Activated CD4-positive, alpha-beta memory T cell treated with anti-CD3 and anti-CD28 coated beads, Interleukin-2, amount 10 ng/mL, durations not matched to agents 7 days and 5 days (primary cell): ENCODE data around the gene CHL1. TPM values are rescaled to one million over a fixed set of nuclear protein-coding genes. Genes with fewer than 3 reads are reported as not detected.

Source experiments
- CTCF ChIA-PET: fragments of 350-600 bp; sonication (Branson Sonifier 250); formaldehyde crosslinking; loops from one replicate; lab custom pipeline; 2021; ENCODE audit warnings: antibody characterized with exemption, inconsistent platforms; lab: Charles Lee
- POLR2A ChIA-PET: fragments of 350-600 bp; sonication (Branson Sonifier 250); formaldehyde crosslinking; loops from one replicate; lab custom pipeline; 2021; ENCODE audit warnings: antibody characterized with exemption; lab: Charles Lee
- DNase-seq: peaks from one replicate; pipeline ENCODE4 v3.0.0-alpha.2; 2020
- H3K27ac Mint-ChIP-seq: one replicate; pipeline ENCODE4 v1.8.0; 2021; ENCODE audit warnings: mild to moderate bottlenecking, mixed read lengths
- H3K27me3 Mint-ChIP-seq: one replicate; pipeline ENCODE4 v1.8.0; 2021; ENCODE audit warnings: mixed read lengths
- H3K36me3 Mint-ChIP-seq: one replicate; pipeline ENCODE4 v1.8.0; 2021; ENCODE audit warnings: low read depth, mixed read lengths
- H3K4me1 Mint-ChIP-seq: one replicate; pipeline ENCODE4 v1.8.0; 2021; ENCODE audit warnings: mixed read lengths
- H3K4me3 Mint-ChIP-seq: one replicate; pipeline ENCODE4 v1.8.0; 2021; ENCODE audit warnings: mild to moderate bottlenecking, mixed read lengths
- H3K9me3 Mint-ChIP-seq: one replicate; pipeline ENCODE4 v1.8.0; 2021; ENCODE audit warnings: mixed read lengths
- total RNA-seq, 2 experiments: library from RNA; stranded (reverse); gene quantifications; one replicate each; pipeline ENCODE4 v1.2.3, GENCODE V29; 2021

Gene CHL1, protein sequence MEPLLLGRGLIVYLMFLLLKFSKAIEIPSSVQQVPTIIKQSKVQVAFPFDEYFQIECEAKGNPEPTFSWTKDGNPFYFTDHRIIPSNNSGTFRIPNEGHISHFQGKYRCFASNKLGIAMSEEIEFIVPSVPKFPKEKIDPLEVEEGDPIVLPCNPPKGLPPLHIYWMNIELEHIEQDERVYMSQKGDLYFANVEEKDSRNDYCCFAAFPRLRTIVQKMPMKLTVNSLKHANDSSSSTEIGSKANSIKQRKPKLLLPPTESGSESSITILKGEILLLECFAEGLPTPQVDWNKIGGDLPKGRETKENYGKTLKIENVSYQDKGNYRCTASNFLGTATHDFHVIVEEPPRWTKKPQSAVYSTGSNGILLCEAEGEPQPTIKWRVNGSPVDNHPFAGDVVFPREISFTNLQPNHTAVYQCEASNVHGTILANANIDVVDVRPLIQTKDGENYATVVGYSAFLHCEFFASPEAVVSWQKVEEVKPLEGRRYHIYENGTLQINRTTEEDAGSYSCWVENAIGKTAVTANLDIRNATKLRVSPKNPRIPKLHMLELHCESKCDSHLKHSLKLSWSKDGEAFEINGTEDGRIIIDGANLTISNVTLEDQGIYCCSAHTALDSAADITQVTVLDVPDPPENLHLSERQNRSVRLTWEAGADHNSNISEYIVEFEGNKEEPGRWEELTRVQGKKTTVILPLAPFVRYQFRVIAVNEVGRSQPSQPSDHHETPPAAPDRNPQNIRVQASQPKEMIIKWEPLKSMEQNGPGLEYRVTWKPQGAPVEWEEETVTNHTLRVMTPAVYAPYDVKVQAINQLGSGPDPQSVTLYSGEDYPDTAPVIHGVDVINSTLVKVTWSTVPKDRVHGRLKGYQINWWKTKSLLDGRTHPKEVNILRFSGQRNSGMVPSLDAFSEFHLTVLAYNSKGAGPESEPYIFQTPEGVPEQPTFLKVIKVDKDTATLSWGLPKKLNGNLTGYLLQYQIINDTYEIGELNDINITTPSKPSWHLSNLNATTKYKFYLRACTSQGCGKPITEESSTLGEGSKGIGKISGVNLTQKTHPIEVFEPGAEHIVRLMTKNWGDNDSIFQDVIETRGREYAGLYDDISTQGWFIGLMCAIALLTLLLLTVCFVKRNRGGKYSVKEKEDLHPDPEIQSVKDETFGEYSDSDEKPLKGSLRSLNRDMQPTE (N-terminal part only)
- not detected for total RNA-seq

DNA sequence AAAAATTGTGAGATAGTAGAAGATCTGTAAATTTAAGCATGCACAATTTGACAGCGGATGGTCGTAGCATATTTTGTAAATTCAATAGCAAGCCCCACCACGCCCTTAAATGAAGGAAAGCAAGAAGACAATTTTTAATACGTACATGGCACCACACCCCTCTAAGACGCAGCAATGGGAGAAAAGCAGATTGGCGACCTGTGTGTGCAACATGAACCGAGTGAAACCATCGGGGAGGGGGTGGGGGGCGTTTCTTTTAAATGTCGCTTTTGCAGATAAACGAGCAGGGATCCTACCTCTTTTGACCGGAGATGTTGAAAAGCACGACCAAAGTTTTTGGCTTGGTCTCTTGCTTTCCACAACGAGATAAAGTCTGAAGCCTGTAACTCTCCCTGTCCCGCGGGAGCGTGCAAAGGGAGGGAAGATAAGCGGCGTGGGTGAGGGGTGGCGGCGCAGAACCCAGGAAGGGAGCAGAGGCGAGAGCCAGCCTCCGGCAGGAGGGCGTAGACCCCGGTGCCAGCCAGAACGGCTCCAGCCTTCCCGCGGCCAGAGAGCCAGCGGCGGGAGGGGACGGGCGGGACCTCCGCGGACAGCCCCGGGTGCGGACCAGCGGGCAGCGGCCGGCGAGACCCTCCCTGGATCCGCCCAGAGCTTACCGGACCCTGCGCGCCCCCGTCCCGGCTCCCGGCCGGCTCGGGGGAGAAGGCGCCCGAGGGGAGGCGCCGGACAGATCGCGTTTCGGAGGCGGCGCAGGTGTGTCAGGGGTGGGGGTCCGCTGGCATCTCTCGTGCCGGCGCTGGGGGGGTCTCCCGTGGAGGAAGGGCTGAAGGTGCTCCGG is at the start of gene CHL1:
Gene CHL1 (plus strand): TSS at position 453 of the 838 bp plus-strand sequence. CDS start 123,014 bp downstream, outside the sequence.
- Mint-ChIP-seq H3K4me3 (peak within 1 kb of the TSS; percentile 21), H3K27me3 (peaks cover 13% of the 10 kb centered on the region), H3K4me1 (peaks cover 3% of the 10 kb centered on the region), H3K36me3 (peaks cover 4% of the 10 kb centered on the region), H3K27ac (peak within 1 kb of the TSS; percentile 18), H3K9me3 (peaks cover 3% of the 10 kb centered on the region)
- ChIA-PET POLR2A (no interaction called here), CTCF (no interaction called here)
- DNase-seq: no peak

DNA sequence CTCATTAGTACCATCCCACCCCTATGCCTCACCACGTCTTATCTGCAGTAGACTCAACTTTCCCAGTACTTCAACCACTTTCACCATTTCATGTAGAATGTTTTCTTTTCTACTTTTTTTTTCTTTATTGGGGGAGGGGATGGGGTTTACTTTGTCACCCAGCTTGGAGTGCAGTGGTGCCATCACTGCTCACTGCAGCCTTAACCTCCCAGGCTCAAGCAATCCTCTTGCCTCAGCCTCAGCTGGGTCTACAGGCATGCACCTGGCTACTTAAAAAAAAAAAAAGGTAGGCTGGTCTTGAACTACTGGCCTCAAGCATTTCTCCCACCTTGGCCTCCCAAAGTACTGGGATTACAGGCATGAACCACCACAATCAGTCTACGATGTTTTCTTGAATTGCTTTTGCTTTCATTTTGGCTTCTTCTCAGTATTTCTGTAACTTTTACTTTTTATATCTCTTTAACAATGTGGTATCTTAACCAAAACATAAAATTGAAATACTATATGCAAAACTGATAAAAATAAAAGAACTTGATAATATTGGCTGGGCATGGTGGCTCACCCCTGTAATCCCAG is 44.9 kb upstream of the CHL1 start:
- H3K27me3 Mint-ChIP-seq: no peaks in the 10 kb centered on the region
- H3K9me3 Mint-ChIP-seq: no peaks in the 10 kb centered on the region
- CTCF ChIA-PET: no interaction called here
- H3K27ac Mint-ChIP-seq: no peak overlapping the region
- no peak overlapping the region for H3K4me3 Mint-ChIP-seq
- no peaks in the 10 kb centered on the region for H3K4me1 Mint-ChIP-seq
- no peak for DNase-seq
- no peaks in the 10 kb centered on the region for H3K36me3 Mint-ChIP-seq
- POLR2A ChIA-PET: no interaction called here

DNA sequence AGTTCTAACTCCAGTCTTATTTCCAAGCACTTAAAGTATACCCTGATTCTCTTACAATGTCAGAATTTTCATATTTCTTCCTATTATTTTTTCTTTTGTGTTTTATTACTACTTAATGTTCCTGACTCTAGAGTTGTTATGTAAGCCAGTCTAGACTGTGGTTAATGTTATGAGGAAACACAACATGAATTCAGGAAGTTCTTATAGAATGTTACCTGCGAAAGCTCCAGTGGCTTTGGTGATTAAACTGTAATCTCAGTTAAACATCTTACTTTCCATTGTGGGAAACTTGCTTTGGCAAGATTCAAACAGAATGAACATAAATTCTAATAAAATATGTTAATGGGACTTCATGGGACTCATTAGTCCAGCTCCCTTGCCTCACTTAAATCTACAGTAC is 36.6 kb upstream of the CHL1 start:
- Mint-ChIP-seq H3K27me3 (no peaks in the 10 kb centered on the region), H3K36me3 (no peaks in the 10 kb centered on the region), H3K4me3 (no peak overlapping the region), H3K9me3 (no peaks in the 10 kb centered on the region), H3K27ac (no peak overlapping the region), H3K4me1 (no peaks in the 10 kb centered on the region)
- POLR2A ChIA-PET: no interaction called here
- CTCF ChIA-PET: no interaction called here
- DNase-seq: no peak

DNA sequence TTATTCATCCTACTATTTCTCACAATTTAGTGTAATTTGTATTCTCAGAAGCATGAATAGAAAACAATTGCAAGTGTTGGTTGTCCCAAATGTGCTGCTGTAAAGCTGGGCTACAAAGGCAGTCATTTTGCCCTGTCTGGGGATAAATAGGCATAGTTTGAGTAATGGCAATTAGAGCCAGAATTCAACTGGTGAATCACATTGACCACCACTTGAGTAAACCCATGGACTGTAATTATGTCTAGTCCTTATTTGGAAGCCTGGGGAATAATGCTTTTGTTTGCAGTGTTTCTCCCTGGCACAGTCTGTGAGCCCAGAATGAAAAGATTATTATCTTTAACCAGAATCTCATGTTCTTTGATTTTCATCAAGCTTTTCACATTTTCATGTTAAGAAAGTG is 30.5 kb upstream of the CHL1 start:
- Mint-ChIP-seq H3K36me3 (no peaks in the 10 kb centered on the region), H3K4me1 (no peaks in the 10 kb centered on the region), H3K4me3 (no peak overlapping the region), H3K27me3 (no peaks in the 10 kb centered on the region), H3K9me3 (no peaks in the 10 kb centered on the region), H3K27ac (no peak overlapping the region)
- POLR2A ChIA-PET: no interaction called here
- CTCF ChIA-PET: no interaction called here
- no peak for DNase-seq

DNA sequence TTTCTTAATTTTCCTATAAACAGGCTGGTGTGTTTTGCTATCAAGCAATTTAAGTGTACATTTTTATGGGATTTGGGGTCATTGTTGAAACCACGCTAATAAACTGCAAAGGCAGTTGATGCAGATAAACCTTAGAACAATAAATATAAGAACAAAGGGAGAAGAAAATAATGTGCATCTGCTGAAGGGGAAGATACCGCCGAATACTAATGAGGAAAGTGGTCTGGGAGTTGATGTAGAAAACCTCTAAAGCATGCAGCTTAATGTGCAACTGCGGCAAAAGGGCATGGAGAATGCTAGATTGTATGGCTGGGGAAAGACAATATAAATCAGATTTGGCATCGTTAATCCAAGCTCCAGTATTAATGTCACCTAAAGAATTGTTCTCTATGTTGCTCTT is 29.8 kb upstream of the CHL1 start:
- Mint-ChIP-seq H3K4me1 (no peaks in the 10 kb centered on the region), H3K27me3 (no peaks in the 10 kb centered on the region), H3K36me3 (no peaks in the 10 kb centered on the region), H3K27ac (no peak overlapping the region), H3K9me3 (no peaks in the 10 kb centered on the region), H3K4me3 (no peak overlapping the region)
- POLR2A ChIA-PET: no interaction called here
- no peak for DNase-seq
- CTCF ChIA-PET: no interaction called here

DNA sequence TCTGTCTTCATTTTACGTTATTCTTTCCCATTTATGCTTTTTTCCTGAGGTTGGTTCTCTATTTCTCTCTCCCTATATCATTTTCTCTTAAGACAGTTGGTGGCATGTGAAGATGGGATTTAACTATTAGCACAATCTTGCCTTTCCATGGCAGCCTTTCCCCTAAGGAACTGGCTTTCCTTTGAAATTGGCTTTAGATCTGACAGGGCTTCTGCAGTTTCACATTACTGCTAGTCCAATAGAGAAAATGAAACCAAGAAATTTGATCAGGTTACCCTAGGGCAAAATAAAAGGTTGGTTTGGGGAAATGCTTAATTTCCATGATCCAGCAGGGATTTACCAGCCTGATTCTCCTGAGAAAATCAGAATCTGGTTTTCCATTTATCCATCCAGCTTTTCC is 22.7 kb upstream of the CHL1 start:
- Mint-ChIP-seq H3K27ac (no peak overlapping the region), H3K36me3 (no peaks in the 10 kb centered on the region), H3K4me3 (no peak overlapping the region), H3K27me3 (no peaks in the 10 kb centered on the region), H3K4me1 (no peaks in the 10 kb centered on the region), H3K9me3 (no peaks in the 10 kb centered on the region)
- CTCF ChIA-PET: no interaction called here
- POLR2A ChIA-PET: no interaction called here
- no peak for DNase-seq

DNA sequence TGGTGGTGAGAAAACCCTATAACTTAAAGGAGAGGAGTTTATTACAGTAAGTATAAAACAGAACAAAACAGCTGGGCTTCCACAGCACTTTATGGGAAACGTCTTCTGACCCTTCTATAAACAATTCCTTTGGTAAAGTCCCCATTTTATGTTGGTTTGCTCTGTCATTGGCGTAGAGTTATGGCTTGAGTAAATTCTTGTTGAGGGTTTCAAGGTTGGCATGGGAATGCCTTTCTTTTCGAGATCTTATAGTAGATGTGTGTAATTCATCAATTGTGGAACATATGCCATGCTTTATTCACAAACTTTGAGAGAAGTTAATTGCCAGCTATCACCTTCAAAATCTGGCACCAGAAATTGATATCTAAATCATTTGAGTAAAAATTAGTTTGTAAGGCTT is 11.6 kb upstream of the CHL1 start:
- H3K4me1 Mint-ChIP-seq: no peaks in the 10 kb centered on the region
- ChIA-PET CTCF (no interaction called here), POLR2A (no interaction called here)
- no peaks in the 10 kb centered on the region for H3K9me3 Mint-ChIP-seq
- H3K36me3 Mint-ChIP-seq: no peaks in the 10 kb centered on the region
- no peaks in the 10 kb centered on the region for H3K27me3 Mint-ChIP-seq
- no peak for DNase-seq
- H3K27ac Mint-ChIP-seq: no peak overlapping the region
- no peak overlapping the region for H3K4me3 Mint-ChIP-seq

DNA sequence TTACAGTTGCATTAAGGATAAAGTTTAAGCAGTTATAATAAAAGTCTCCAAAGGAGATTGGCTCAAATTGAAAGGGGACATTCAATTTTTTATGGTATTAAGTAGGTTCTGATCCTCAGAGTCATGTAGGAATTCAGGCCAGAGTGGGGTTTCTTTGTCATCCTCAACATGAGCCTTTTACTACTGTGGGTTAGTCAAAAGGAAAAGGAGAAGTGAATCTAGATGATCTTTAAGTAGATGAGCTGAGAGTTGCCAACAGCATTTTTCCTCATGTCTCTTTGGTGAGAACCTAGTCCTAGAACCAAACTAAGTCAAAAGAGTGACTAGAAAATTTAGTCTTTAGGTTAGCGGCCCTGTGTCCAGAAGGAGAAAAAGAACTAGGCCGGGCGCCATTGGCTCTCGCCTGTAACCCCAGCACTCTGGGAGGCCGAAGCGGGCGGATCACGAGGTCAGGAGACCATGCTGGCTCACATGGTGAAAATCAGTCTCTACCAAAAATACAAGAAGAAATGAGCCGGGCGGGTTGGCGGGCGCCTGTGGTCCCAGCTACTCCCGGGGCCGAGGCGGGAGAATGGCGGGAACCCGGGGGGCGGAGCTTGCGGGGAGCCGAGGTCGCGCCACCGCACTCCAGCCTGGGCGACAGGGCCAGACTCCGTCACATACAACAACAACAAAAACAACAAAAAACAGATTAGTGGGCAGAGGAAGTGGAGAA is 4.2 kb upstream of the CHL1 start:
- peaks cover 3% of the 10 kb centered on the region for H3K4me1 Mint-ChIP-seq
- ChIA-PET CTCF (no interaction called here), POLR2A (no interaction called here)
- no peak for DNase-seq
- no peak overlapping the region for H3K4me3 Mint-ChIP-seq
- H3K27ac Mint-ChIP-seq: no peak overlapping the region
- H3K9me3 Mint-ChIP-seq: peaks cover 3% of the 10 kb centered on the region
- peaks cover 4% of the 10 kb centered on the region for H3K36me3 Mint-ChIP-seq
- H3K27me3 Mint-ChIP-seq: peaks cover 8% of the 10 kb centered on the region

DNA sequence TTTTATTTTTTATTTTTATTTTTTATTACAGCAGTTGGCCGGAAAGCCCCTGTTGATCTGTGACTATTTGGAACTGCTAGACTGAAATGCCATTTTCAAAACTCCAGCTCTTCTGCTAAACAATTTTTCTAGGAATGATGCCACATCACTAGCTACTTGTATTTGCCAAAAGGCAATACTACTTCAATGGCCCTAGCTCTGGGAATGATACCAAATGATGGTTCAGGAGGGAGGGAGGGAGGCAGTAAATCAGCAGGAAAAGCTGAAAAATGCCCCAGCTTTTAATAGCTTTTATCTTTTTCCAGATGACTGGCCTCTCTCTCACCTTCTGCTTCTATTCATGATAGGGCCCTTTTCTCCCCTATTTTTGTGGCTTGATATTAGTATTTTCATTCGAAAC is 2.6 kb upstream of the CHL1 start:
- ChIA-PET CTCF (no interaction called here), POLR2A (no interaction called here)
- no peak overlapping the region for H3K27ac Mint-ChIP-seq
- no peak overlapping the region for H3K4me3 Mint-ChIP-seq
- peaks cover 4% of the 10 kb centered on the region for H3K36me3 Mint-ChIP-seq
- H3K4me1 Mint-ChIP-seq: peaks cover 3% of the 10 kb centered on the region
- DNase-seq: no peak
- peaks cover 3% of the 10 kb centered on the region for H3K9me3 Mint-ChIP-seq
- H3K27me3 Mint-ChIP-seq: peaks cover 12% of the 10 kb centered on the region

DNA sequence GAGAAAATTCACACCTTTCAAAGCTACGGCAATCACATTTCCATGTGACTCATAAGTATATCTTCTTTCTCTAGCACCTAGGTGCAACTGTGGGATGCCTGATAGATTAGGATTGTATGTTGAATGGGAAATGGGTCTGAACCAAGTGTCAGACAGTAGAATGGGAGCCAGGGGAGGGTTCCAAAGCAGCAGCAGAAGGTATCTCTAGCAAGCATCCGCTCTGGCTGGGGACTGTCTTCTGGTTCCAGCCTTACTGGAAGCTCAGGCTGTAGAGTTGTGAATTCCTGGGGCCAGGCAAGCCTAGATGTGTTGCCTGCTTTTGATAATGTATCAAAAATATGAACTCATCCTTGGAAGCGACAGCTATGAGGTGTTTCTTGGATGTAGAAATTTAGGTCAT is 2.1 kb upstream of the CHL1 start:
- Mint-ChIP-seq H3K27ac (no peak overlapping the region), H3K4me1 (peaks cover 3% of the 10 kb centered on the region), H3K4me3 (no peak overlapping the region), H3K27me3 (peaks cover 13% of the 10 kb centered on the region), H3K36me3 (peaks cover 4% of the 10 kb centered on the region), H3K9me3 (peaks cover 3% of the 10 kb centered on the region)
- ChIA-PET CTCF (no interaction called here), POLR2A (no interaction called here)
- DNase-seq: no peak

DNA sequence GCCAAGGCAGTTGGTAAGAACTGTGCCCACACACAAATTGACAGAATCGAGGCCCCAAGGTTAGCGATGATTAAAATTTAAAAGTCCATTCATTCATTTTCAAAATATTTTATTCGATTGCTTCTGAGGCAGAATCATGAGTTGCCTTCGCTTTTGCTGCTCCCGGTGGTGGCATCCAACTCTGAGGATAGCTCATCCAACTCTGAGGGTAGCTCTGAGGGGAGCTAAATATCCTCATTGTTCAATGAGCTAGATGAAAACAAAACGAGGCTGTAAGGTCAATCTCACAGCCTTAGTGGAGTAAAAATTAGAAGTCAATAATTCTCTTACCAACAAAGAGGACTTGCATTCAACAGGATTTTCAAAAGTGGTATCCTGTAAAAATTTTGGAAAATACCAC is 897 bp upstream of the CHL1 start:
- H3K9me3 Mint-ChIP-seq: peaks cover 3% of the 10 kb centered on the region
- H3K36me3 Mint-ChIP-seq: peaks cover 4% of the 10 kb centered on the region
- DNase-seq: no peak
- peaks cover 13% of the 10 kb centered on the region for H3K27me3 Mint-ChIP-seq
- peaks cover 3% of the 10 kb centered on the region for H3K4me1 Mint-ChIP-seq
- POLR2A ChIA-PET: no interaction called here
- H3K4me3 Mint-ChIP-seq: no peak overlapping the region
- CTCF ChIA-PET: no interaction called here
- no peak overlapping the region for H3K27ac Mint-ChIP-seq
